Astrocyte (in vitro differentiated cells and primary cell): ENCODE results near the gene ACTR5.

Experiments
- CTCF ChIP-seq: IDR thresholded peaks from 2 replicates; pipeline ENCODE4 v1.5.1; 2011; ENCODE audit warnings: low read depth, mild to moderate bottlenecking, inconsistent platforms, low read length, moderate library complexity; ENCODE audit not compliant: insufficient read depth
- EZH2 ChIP-seq: IDR thresholded peaks from 2 replicates; pipeline ENCODE4 v1.6.1; 2012; ENCODE audit warnings: mild to moderate bottlenecking, low read length, inconsistent platforms; ENCODE audit not compliant: insufficient read depth

GRCh38 chr20:38726804-38727606, 21.3 kb upstream of the ACTR5 start:
- TF ChIP-seq CTCF (no peak), EZH2 (peak; percentile 58)
